Neuronal stem cell (in vitro differentiated cells): ENCODE measurements around the gene TAS2R46.

Experiments
- DNase-seq: peaks from one replicate; pipeline ENCODE4 v3.0.0-alpha.2; 2013; ENCODE audit warnings: low spot score
- H2AFZ ChIP-seq: one replicate; pipeline ENCODE4 v1.6.1; 2013; ENCODE audit warnings: mild to moderate bottlenecking, low read length, inconsistent platforms
- H2AK5ac ChIP-seq: 2 replicates; pipeline ENCODE4 v1.6.1; 2013; ENCODE audit warnings: low read depth, mild to moderate bottlenecking, inconsistent platforms, low read length, moderate library complexity, mixed read lengths
- H2BK120ac ChIP-seq: 2 replicates; pipeline ENCODE4 v1.6.1; 2013; ENCODE audit warnings: low read depth, mild to moderate bottlenecking, inconsistent platforms, low read length, moderate library complexity, mixed read lengths
- H2BK12ac ChIP-seq: one replicate; pipeline ENCODE4 v1.6.1; 2013; ENCODE audit warnings: low read length, inconsistent platforms
- H2BK15ac ChIP-seq: 2 replicates; pipeline ENCODE4 v1.6.1; 2013; ENCODE audit warnings: mild to moderate bottlenecking, low read length, inconsistent platforms, mixed read lengths
- H2BK5ac ChIP-seq: one replicate; pipeline ENCODE4 v1.6.1; 2013; ENCODE audit warnings: inconsistent platforms, mild to moderate bottlenecking, low read length, moderate library complexity
- H3K14ac ChIP-seq: one replicate; pipeline ENCODE4 v1.6.1; 2013; ENCODE audit warnings: low read length, inconsistent platforms
- H3K18ac ChIP-seq: 2 replicates; pipeline ENCODE4 v1.6.1; 2013; ENCODE audit warnings: low read length, inconsistent platforms
- H3K23ac ChIP-seq: 2 replicates; pipeline ENCODE4 v1.6.1; 2013; ENCODE audit warnings: low read depth, mild to moderate bottlenecking, mixed read lengths, low read length, inconsistent platforms; ENCODE audit not compliant: poor library complexity
- H3K27ac ChIP-seq: replicated peaks from 3 replicates; pipeline ENCODE4 v1.5.1; 2013; ENCODE audit warnings: low read length, inconsistent platforms
- H3K27me3 ChIP-seq, 3 experiments: 2 replicates each; pipeline ENCODE4 v1.6.1; 2013; ENCODE audit warnings: low read length in 3 of 3, mild to moderate bottlenecking in 2 of 3, inconsistent platforms in 1 of 3, low read depth in 1 of 3, mixed read lengths in 1 of 3, moderate library complexity in 1 of 3; ENCODE audit not compliant: control insufficient read depth in 3 of 3, insufficient read depth in 3 of 3
- H3K36me3 ChIP-seq, 2 donors: replicated peaks in 1 of 2; 2 replicates each; pipeline ENCODE4 v1.6.1; 2013; ENCODE audit warnings: low read length in 2 of 2; ENCODE audit not compliant: control insufficient read depth in 2 of 2, insufficient read depth in 2 of 2
- H3K4ac ChIP-seq: 2 replicates; pipeline ENCODE4 v1.6.1; 2013; ENCODE audit warnings: inconsistent platforms, mild to moderate bottlenecking, low read length, moderate library complexity
- H3K4me1 ChIP-seq, 2 donors: 1 replicate in 1 of 2; 2 replicates in 1 of 2; pipeline ENCODE4 v1.6.1; 2013; ENCODE audit warnings: low read length in 2 of 2, low read depth in 1 of 2; ENCODE audit not compliant: control insufficient read depth in 2 of 2, insufficient read depth in 1 of 2
- H3K4me2 ChIP-seq: one replicate; pipeline ENCODE4 v1.6.1; 2013; ENCODE audit warnings: mild to moderate bottlenecking, low read length, inconsistent platforms; ENCODE audit not compliant: insufficient read depth, poor library complexity, severe bottlenecking
- H3K4me3 ChIP-seq, 2 donors: 2 replicates each; pipeline ENCODE4 v1.5.1; 2013; ENCODE audit warnings: low read length in 2 of 2, mild to moderate bottlenecking in 2 of 2, inconsistent platforms in 1 of 2, moderate library complexity in 1 of 2
- H3K79me1 ChIP-seq: one replicate; pipeline ENCODE4 v1.6.1; 2013; ENCODE audit warnings: low read depth, mild to moderate bottlenecking, inconsistent platforms, low read length, moderate library complexity
- H3K9ac ChIP-seq: one replicate; pipeline ENCODE4 v1.6.1; 2013; ENCODE audit warnings: mild to moderate bottlenecking, low read depth, low read length, inconsistent platforms; ENCODE audit not compliant: poor library complexity
- H3K9me3 ChIP-seq, 2 donors: replicated peaks in 1 of 2; 2 replicates each; pipeline versions ENCODE3 to v1.6.1; 2013; ENCODE audit warnings: low read length in 2 of 2, mild to moderate bottlenecking in 2 of 2, inconsistent platforms in 1 of 2, low read depth in 1 of 2, mixed read lengths in 1 of 2, moderate library complexity in 1 of 2; ENCODE audit not compliant: control insufficient read depth in 2 of 2, insufficient read depth in 1 of 2
- H4K8ac ChIP-seq: one replicate; pipeline ENCODE4 v1.6.1; 2013; ENCODE audit warnings: low read depth, mild to moderate bottlenecking, inconsistent platforms, low read length, moderate library complexity
- H4K91ac ChIP-seq: one replicate; pipeline ENCODE4 v1.6.1; 2013; ENCODE audit warnings: low read length, low read depth, mild to moderate bottlenecking, inconsistent platforms; ENCODE audit not compliant: poor library complexity
- WGBS, 2 donors: extraction: QIAGEN DNeasy Blood & Tissue Kit; methylation state at CpG; one replicate each; pipeline ENCODE4 v1.1.7; 2013; ENCODE audit warnings: missing lambda C conversion rate in 2 of 2, mixed read lengths in 1 of 2; ENCODE audit not compliant: insufficient read length in 2 of 2, insufficient replicate concordance in 1 of 2; ENCODE audit errors: extremely low coverage in 2 of 2; 5-methylcytosine and 5-hydroxymethylcytosine counted together

TAS2R46 gene

GRCh38 chr12:11022520-11022919 lies 39.6 kb downstream of the TAS2R46 start, which contains the start of gene TAS2R19:
TSS of gene TAS2R19 (minus strand) at chr12:11022620. CDS start at chr12:11022571, 49 bp downstream.
- Histone ChIP-seq H3K18ac (no peak within 1 kb of the TSS), H3K23ac (no peak within 1 kb of the TSS), H3K9me3 (peaks cover 0 to 16% of the 10 kb centered on the region in 2 donors), H4K8ac (no peak within 1 kb of the TSS), H3K79me1 (no peaks in the 10 kb centered on the region), H2BK15ac (no peak within 1 kb of the TSS), H3K4ac (no peak within 1 kb of the TSS), H3K27ac (no peak within 1 kb of the TSS), H3K4me3 (no peak within 1 kb of the TSS), H2AFZ (no peak within 1 kb of the TSS), H2BK120ac (no peak within 1 kb of the TSS), H4K91ac (no peak within 1 kb of the TSS), H3K4me2 (no peak within 1 kb of the TSS), H3K36me3 (peaks cover 0 to 27% of the 10 kb centered on the region in 2 donors), H2AK5ac (no peak within 1 kb of the TSS), H3K9ac (no peak within 1 kb of the TSS), H2BK5ac (no peak within 1 kb of the TSS), H2BK12ac (no peak within 1 kb of the TSS), H3K27me3 (no peaks in the 10 kb centered on the region), H3K14ac (no peak within 1 kb of the TSS), H3K4me1 (no peaks in the 10 kb centered on the region)
- DNase-seq = no peak
- no CpG with 5 or more reads among the region's 1 CpG for WGBS, 2 donors

- no peak overlapping the region for H2BK120ac ChIP-seq
- no peaks in the 10 kb centered on the region for H3K27me3 ChIP-seq
- no peak overlapping the region for H2BK5ac ChIP-seq
- no peak overlapping the region for H3K4ac ChIP-seq
- H3K4me3 ChIP-seq = no peak overlapping the region
- H3K36me3 ChIP-seq = peaks cover 0 to 31% of the 10 kb centered on the region in 2 donors
- H2AFZ ChIP-seq = no peak overlapping the region
- H3K18ac ChIP-seq = no peak overlapping the region
- no peak overlapping the region for H3K23ac ChIP-seq
- no peak overlapping the region for H2AK5ac ChIP-seq
- H3K4me2 ChIP-seq = no peak overlapping the region
- no peak overlapping the region for H4K91ac ChIP-seq
- WGBS, 2 donors = no CpG with 5 or more reads among the region's 1 CpG
- peaks cover 0 to 2% of the 10 kb centered on the region in 2 donors for H3K9me3 ChIP-seq
- H3K14ac ChIP-seq = no peak overlapping the region
- H3K9ac ChIP-seq = no peak overlapping the region
- peaks cover 2% of the 10 kb centered on the region for H3K79me1 ChIP-seq
- DNase-seq = no peak
- no peaks in the 10 kb centered on the region for H3K4me1 ChIP-seq
- no peak overlapping the region for H4K8ac ChIP-seq
- H2BK12ac ChIP-seq = no peak overlapping the region
- H2BK15ac ChIP-seq = no peak overlapping the region
- no peak overlapping the region for H3K27ac ChIP-seq
Measured at GRCh38 chr12:11016937-11017336, 45.2 kb downstream of the TAS2R46 start.

GRCh38 chr12:11015775-11016430 lies 46.2 kb downstream of the TAS2R46 start:
- H3K14ac ChIP-seq = no peak overlapping the region
- H3K36me3 ChIP-seq = peaks cover 0 to 31% of the 10 kb centered on the region in 2 donors
- no peak overlapping the region for H2BK12ac ChIP-seq

GRCh38 chr12:11014234-11014633 lies 47.9 kb downstream of the TAS2R46 start:
- H3K18ac ChIP-seq = no peak overlapping the region
- peaks cover 0 to 2% of the 10 kb centered on the region in 2 donors for H3K9me3 ChIP-seq

More at GRCh38 chr12:11015775-11016430, 46.2 kb downstream of the TAS2R46 start:
- Histone ChIP-seq H2BK120ac (no peak overlapping the region), H3K4me2 (no peak overlapping the region), H2AK5ac (no peak overlapping the region), H4K8ac (no peak overlapping the region), H3K27ac (no peak overlapping the region), H3K4ac (no peak overlapping the region), H2AFZ (no peak overlapping the region), H3K4me3 (no peak overlapping the region), H3K9me3 (peaks cover 0 to 2% of the 10 kb centered on the region in 2 donors), H4K91ac (no peak overlapping the region), H3K23ac (no peak overlapping the region), H3K4me1 (no peaks in the 10 kb centered on the region), H2BK15ac (no peak overlapping the region), H3K18ac (no peak overlapping the region), H2BK5ac (no peak overlapping the region), H3K27me3 (no peaks in the 10 kb centered on the region), H3K9ac (no peak overlapping the region), H3K79me1 (peaks cover 2% of the 10 kb centered on the region)
- DNase-seq = no peak
- no CpG with 5 or more reads among the region's 4 CpGs for WGBS, 2 donors

More at GRCh38 chr12:11014234-11014633, 47.9 kb downstream of the TAS2R46 start:
- no peak overlapping the region for H2AFZ ChIP-seq
- H3K36me3 ChIP-seq = peaks cover 0 to 31% of the 10 kb centered on the region in 2 donors
- H3K9ac ChIP-seq = no peak overlapping the region
- H3K4me2 ChIP-seq = no peak overlapping the region
- H2BK120ac ChIP-seq = no peak overlapping the region
- H4K8ac ChIP-seq = no peak overlapping the region
- no peak for DNase-seq
- H4K91ac ChIP-seq = no peak overlapping the region
- no peak overlapping the region for H2AK5ac ChIP-seq
- no peak overlapping the region for H3K23ac ChIP-seq
- no peak overlapping the region for H2BK15ac ChIP-seq
- H2BK5ac ChIP-seq = no peak overlapping the region
- H3K4ac ChIP-seq = no peak overlapping the region
- no peak overlapping the region for H3K4me3 ChIP-seq
- peaks cover 2% of the 10 kb centered on the region for H3K79me1 ChIP-seq
- no peak overlapping the region for H3K14ac ChIP-seq
- H3K4me1 ChIP-seq = no peaks in the 10 kb centered on the region
- H2BK12ac ChIP-seq = no peak overlapping the region
- H3K27me3 ChIP-seq = no peaks in the 10 kb centered on the region
- no peak overlapping the region for H3K27ac ChIP-seq
